Stimulated activated CD4-positive, alpha-beta T cell treated with anti-CD3 and anti-CD28 coated beads, Interleukin-12 subunit alpha, Interleukin-12 subunit beta, amount 100 ng/mL, for 48 hours (primary cell): Measurements from ENCODE around the gene RANBP3.

Experiments used
- DNase-seq, 3 donors: peaks; one replicate each; pipeline ENCODE4 v3.0.0-alpha.2; 2020; ENCODE audit warnings: low read depth in 2 of 3, low spot score in 1 of 3

RANBP3 gene

DNA sequence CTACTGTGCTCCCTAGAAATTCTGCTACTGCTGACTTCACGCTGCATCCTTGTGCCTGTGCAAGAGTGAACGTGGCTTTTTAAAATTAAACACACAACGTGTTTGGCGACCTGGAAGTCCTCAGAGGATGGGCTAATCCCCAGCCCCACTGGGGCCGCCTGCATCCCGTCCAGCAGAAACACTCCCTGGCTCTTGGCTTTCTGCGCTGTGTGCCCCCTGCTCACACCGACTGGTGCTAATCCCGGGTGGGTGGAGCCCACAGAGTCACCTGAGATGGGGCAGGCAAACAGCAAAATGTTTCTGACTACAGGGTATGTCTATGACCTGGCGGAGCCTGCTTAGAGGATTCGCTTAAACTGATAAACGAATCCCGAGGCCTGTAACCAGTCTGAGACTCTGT lies 48.8 kb downstream of the RANBP3 start:
- no peak for DNase-seq

- DNase-seq: no peak
Observed at GRCh38 chr19:5927441-5927821, 50.5 kb downstream of the RANBP3 start.

GRCh38 chr19:5926641-5927440 lies 51.1 kb downstream of the RANBP3 start:
- no peak for DNase-seq

- no peak for DNase-seq
Observed at GRCh38 chr19:5925830-5926427, 52.0 kb downstream of the RANBP3 start.

GRCh38 chr19:5923356-5923755 lies 54.6 kb downstream of the RANBP3 start:
- no peak for DNase-seq

DNA sequence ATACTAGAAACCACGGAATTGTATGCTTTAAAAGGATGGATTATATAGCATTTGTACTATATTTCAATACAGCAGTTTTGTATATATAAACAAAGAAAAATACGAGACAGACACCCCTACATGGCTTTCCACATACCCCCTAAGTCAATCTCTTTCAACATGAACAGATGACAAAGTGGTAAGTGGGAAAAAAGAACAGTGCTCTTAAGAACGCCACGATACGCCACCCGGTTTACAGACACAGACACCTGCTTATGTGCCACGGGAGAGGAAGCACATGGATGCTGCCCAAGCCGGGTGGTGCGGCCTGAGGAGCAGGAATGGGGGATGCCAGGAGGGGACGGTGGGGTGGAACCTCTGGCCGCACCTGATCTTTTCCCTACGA lies 55.8 kb downstream of the RANBP3 start:
- no peak for DNase-seq

DNA sequence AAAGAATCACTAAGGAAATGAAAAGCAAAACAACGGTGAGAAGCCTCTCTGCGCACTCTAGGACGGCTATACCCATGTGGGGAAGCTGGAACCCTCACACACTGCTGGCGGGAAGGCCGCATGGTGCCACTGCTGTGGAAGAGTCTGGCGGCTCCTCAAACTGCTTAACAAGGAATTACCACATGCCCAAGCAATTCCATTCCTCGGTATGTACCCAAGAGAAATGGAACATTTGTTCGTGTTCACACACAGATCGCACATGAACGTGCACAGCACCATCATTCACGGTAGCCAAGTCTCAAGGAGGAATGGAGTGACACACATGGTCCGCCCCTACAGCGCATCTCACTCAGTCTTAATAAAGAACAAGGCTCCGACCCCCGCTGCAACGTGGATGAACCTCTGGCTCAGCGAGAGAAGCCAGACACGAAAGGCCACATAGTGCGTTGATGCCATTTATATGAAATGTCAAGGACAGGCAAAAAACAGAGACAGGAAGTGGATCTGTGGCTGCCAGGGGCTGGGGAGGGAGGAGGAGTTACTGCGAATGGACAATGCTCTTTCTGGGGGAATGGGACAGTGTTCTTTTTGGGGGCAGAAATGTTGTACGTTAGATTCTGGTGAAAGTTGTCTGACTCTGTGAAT lies 56.3 kb downstream of the RANBP3 start:
- DNase-seq: no peak

DNA sequence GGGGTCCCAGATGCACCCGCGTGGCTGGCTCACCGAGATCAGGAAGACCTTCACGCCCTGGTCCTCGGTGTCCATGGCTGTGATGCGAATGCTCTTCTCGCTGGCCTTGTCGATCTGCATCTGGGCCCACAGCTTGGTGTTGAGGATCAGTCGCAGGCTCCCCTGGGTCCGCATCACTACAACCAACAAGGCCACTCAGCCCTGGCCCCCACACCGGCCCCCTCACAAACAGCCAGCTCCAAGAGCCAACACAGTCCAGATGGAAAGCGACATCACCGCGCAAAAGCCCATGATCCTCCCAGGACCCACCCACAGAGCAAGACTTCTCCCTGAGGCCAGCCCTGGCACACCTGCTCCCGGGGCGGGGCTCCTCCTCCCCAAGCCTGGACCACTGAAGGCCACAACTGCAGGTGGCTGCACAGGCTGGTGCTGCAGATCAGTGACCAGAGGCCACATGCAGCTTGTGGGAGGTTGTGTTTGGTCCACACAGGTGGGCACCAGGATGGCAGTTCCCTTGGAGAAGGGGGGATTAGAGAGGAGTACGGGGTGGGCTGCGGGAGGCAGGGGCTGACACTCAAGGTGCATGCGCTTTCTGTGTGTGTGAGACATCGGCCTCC lies 59.4 kb downstream of the RANBP3 start:
- no peak for DNase-seq

DNA sequence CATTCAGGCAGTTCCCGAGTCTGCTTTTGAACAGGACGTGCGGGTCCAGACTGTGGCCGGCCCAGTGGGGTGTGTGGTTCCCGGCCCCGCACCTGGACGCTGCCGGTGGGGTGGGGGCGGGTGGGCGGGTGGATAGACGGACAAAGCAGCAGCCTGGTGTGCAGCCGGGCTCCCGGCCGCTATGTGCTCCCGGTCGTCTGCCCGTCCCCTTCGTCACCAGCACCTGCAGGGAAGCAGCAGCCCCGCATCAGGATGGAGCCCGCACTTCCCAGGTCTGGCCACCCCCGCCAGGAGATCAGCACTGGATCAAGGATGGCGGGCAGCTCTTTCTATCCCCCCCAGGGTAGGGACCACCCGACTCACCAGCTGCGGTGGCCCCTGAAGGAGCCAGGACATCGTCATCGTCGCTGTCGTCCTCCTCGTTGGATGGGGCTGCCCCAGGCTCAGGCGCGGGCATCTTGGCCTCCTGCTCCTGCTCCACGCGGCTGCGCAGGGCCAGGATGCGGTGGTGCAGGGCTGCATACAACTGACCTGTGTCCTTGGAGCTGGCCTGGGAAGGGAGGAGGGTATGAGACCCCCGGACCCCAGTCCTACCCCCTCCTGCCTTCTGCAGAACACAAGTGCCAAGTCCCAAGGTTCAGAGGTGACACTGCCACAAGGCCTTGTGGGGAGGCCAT lies 60.4 kb downstream of the RANBP3 start:
- no peak for DNase-seq

DNA sequence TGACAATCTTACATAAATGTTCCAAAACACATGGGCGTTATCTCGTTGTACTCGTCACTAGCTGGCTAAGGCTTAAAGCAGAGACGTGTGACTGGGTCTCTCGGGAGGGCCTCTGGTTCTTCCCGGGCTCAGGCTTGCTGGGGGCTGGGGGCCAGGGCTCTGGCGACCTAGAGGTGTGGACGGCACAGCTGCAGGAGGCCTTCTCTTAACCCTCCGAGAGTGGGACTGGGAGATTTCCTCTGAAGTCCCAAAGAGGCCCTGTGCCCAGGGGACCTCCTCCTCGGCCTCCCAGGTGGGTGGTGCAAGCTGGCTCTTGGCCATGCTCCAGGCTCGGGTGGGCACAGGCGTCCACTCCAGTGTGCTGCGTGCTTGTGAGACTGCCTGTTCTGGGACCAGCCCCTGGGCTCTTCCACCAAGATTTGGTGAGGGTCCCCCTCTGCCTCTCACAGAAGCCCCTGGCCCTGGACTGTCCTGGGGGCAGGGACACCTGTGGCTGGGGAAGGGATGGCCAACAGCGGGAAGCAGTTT lies 61.7 kb downstream of the RANBP3 start:
- DNase-seq: no peak

GRCh38 chr19:5915782-5916165 lies 62.2 kb downstream of the RANBP3 start:
- DNase-seq: no peak

- no peak for DNase-seq
Observed at GRCh38 chr19:5914946-5915781, 62.8 kb downstream of the RANBP3 start.

- DNase-seq: no peak
Observed at GRCh38 chr19:5914358-5914774, 63.6 kb downstream of the RANBP3 start.

DNA sequence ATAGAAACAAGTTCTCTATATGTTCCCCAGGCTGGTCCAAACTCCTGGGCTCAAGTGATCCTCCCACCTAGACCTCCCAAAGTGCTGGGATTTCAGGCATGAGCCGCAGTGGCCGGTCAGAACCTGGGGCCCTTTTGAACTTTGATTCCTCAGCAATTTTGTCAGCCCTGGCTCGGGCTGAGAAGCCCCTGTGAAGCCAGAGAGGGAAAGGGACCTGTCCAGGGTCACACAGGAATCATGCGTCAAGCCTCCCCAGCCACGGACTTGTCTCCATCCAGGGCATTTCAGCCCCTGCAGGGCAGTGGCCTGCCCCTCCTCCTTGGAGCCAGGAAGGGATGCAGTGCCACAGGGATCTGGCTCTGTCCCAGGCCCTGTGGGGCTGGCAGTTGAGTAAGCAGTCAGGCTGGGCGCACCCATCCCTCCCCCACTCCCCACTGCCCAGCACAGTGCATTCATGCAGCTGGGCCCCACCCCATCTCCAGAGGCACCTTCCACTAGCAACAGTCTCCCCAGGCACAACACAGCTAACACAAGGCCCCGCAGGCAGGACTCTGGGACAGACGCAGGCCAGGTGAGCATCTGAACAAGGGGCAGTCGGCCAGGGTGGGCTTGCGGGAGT lies 64.1 kb downstream of the RANBP3 start, which contains the start of gene CAPS:
Gene CAPS (plus strand): TSS at position 516 of the 619 bp plus-strand sequence. CDS start 153 bp downstream, outside the sequence.
- DNase-seq: no peak

- no peak for DNase-seq
Observed at GRCh38 chr19:5911366-5911765, 66.6 kb downstream of the RANBP3 start.

GRCh38 chr19:5910638-5910907 lies 67.4 kb downstream of the RANBP3 start:
- DNase-seq: no peak

- no peak for DNase-seq
Observed at GRCh38 chr19:5908773-5909442, 69.0 kb downstream of the RANBP3 start.

GRCh38 chr19:5907241-5907640 lies 70.7 kb downstream of the RANBP3 start:
- DNase-seq: no peak

GRCh38 chr19:5905114-5905778 lies 72.7 kb downstream of the RANBP3 start:
- no peak for DNase-seq
